ENCODE data around the gene UPK1A. TPM values are rescaled to one million over a fixed set of nuclear protein-coding genes. Genes with fewer than 3 reads are reported as not detected.

The UPK1A gene
- total RNA-seq, 1 experiment from 2014 or later, result not detected

DNA sequence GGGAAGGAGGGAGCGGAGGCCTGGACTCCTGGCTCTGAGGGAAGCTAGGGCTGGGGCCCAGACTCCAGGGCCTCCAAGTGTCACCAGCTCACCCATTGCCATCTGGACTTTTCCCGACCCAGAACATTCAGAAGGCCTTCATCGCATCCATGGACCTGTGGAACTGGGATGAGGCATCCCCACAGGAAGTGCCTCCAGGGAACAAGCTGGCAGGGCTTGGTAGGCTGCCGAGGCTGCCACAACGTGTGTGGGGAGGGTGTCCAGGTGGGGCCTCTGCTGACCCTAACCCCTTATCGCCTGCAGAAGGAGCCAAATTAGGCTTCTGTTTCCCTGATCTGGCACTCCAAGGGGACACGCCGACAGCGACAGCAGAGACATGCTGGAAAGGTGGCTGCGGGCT, 24.0 kb upstream of the UPK1A start:
- no peaks in the 10 kb centered on the region for H3K36me3 ChIP-seq (ENCODE audit: insufficient read depth, low read length)
- no peaks in the 10 kb centered on the region for H3K9me2 ChIP-seq (replicated peaks; ENCODE audit: insufficient read depth, low read length)
- H3K4me2 ChIP-seq (ENCODE audit: low read depth, low read length, poor library complexity, severe bottlenecking), result peak overlapping the region; percentile 98
- H3K27ac ChIP-seq (ENCODE audit: low read length), result no peak overlapping the region
- no peaks in the 10 kb centered on the region for H3K27me3 ChIP-seq (ENCODE audit: low read length)
- H3K9me3 ChIP-seq (ENCODE audit: low read length), result no peaks in the 10 kb centered on the region
- peaks cover 42% of the 10 kb centered on the region for H3K4me1 ChIP-seq (ENCODE audit: low read length)
- H3K79me2 ChIP-seq (ENCODE audit: low read length), result no peaks in the 10 kb centered on the region
- H2AFZ ChIP-seq (ENCODE audit: low read length), result no peak overlapping the region
- DNase-seq, result no peak
- no peaks in the 10 kb centered on the region for H4K20me1 ChIP-seq (ENCODE audit: insufficient read depth, low read depth, low read length)
- peak overlapping the region; percentile 77 for H3K4me3 ChIP-seq (ENCODE audit: low read length)
- peak overlapping the region; percentile 80 for H3K9ac ChIP-seq (ENCODE audit: low read length)

DNA sequence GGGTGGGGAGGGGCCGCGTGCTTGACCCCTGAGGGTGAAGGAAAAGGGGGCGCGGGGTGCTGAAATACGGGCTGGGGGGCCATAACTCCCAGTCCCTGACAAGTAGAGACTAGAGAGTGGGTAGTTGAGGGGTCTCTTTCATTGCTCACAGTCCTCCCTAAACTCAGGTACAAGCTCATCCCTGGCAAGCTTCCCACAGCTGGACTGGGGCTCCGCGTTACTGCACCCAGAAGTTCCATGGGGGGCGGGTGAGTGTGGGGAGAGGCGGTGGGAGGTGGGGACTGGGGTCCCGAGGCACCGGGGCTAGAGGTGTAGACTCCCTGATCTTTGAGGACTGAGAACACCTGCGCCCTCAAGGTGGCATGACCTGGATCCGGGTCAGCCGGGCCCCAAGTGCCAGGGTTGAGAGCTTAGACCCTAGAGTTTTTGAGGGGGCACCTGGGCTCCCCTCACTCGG, 23.5 kb upstream of the UPK1A start:
- H3K9me3 ChIP-seq (ENCODE audit: low read length), result no peaks in the 10 kb centered on the region
- H3K36me3 ChIP-seq (ENCODE audit: insufficient read depth, low read length), result no peaks in the 10 kb centered on the region
- no peak overlapping the region for H3K27ac ChIP-seq (ENCODE audit: low read length)
- no peaks in the 10 kb centered on the region for H4K20me1 ChIP-seq (ENCODE audit: insufficient read depth, low read depth, low read length)
- no peak for DNase-seq
- peak overlapping the region; percentile 98 for H3K4me2 ChIP-seq (ENCODE audit: low read depth, low read length, poor library complexity, severe bottlenecking)
- H2AFZ ChIP-seq (ENCODE audit: low read length), result peak overlapping the region; percentile 87
- H3K9me2 ChIP-seq (replicated peaks; ENCODE audit: insufficient read depth, low read length), result no peaks in the 10 kb centered on the region
- H3K27me3 ChIP-seq (ENCODE audit: low read length), result no peaks in the 10 kb centered on the region
- H3K79me2 ChIP-seq (ENCODE audit: low read length), result no peaks in the 10 kb centered on the region
- H3K9ac ChIP-seq (ENCODE audit: low read length), result peak overlapping the region; percentile 80
- peak overlapping the region; percentile 77 for H3K4me3 ChIP-seq (ENCODE audit: low read length)
- peaks cover 47% of the 10 kb centered on the region for H3K4me1 ChIP-seq (ENCODE audit: low read length)

DNA sequence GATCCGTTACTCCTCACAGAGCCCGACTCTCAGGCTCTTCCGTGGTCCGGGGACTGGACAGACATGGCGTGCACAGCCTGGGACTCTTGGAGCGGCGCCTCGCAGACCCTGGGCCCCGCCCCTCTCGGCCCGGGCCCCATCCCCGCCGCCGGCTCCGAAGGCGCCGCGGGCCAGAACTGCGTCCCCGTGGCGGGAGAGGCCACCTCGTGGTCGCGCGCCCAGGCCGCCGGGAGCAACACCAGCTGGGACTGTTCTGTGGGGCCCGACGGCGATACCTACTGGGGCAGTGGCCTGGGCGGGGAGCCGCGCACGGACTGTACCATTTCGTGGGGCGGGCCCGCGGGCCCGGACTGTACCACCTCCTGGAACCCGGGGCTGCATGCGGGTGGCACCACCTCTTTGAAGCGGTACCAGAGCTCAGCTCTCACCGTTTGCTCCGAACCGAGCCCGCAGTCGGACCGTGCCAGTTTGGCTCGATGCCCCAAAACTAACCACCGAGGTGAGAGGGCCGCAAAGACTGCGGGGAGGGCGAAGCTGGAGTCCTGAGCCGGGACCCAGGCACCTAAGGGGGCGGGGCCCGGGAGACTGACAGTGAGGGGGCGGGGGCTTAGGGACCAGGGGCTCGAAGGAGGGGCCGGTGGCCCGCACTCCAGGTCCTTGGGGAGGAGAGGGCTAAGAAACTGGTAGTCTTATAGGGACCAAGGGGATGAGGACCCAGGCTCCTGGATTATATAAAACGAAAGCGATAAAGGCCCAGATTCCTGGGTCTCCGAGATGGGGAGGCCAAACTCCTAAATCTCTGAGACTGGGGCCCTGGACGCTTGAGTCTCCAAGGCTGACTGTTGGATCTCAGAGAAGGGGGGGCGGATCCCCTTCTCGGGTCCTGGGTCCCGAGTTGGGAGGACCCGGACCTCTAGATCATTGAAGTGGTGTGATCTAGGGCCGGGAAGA, 22.8 kb upstream of the UPK1A start:
- no peaks in the 10 kb centered on the region for H3K9me3 ChIP-seq (ENCODE audit: low read length)
- H3K9me2 ChIP-seq (replicated peaks; ENCODE audit: insufficient read depth, low read length), result no peaks in the 10 kb centered on the region
- no peaks in the 10 kb centered on the region for H3K36me3 ChIP-seq (ENCODE audit: insufficient read depth, low read length)
- H3K4me2 ChIP-seq (ENCODE audit: low read depth, low read length, poor library complexity, severe bottlenecking), result peak overlapping the region; percentile 98
- peaks cover 47% of the 10 kb centered on the region for H3K4me1 ChIP-seq (ENCODE audit: low read length)
- peak overlapping the region; percentile 87 for H2AFZ ChIP-seq (ENCODE audit: low read length)
- DNase-seq, result peak; percentile 93
- peak overlapping the region; percentile 77 for H3K4me3 ChIP-seq (ENCODE audit: low read length)
- H3K27me3 ChIP-seq (ENCODE audit: low read length), result no peaks in the 10 kb centered on the region
- peak overlapping the region; percentile 36 for H3K27ac ChIP-seq (ENCODE audit: low read length)
- H3K79me2 ChIP-seq (ENCODE audit: low read length), result peaks cover 4% of the 10 kb centered on the region
- no peaks in the 10 kb centered on the region for H4K20me1 ChIP-seq (ENCODE audit: insufficient read depth, low read depth, low read length)
- peak overlapping the region; percentile 80 for H3K9ac ChIP-seq (ENCODE audit: low read length)

DNA sequence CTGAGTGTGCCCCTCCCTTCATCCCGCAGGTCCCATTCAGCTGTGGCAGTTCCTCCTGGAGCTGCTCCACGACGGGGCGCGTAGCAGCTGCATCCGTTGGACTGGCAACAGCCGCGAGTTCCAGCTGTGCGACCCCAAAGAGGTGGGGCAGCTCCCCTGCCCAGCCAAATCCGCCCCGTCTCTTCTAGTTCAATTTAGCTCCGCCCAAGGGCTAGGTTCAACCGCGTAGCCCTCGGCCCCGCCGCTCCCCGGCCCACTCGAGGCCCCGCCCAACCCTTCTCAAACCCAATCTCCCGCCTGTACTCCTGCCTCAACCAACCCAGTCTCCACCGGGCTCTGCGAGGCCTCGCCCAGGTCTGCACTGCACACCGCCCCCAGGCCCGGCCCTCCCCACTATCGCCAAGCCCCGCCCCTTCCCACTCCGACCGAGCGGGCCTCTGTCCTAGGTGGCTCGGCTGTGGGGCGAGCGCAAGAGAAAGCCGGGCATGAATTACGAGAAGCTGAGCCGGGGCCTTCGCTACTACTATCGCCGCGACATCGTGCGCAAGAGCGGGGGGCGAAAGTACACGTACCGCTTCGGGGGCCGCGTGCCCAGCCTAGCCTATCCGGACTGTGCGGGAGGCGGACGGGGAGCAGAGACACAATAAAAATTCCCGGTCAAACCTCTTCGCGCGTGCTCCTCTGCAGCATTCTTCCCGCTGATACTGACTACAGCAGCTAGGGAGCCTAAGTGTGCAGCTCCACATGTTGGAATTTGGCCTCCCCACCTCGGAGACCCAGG, 21.9 kb upstream of the UPK1A start:
- Histone ChIP-seq H3K27me3 (ENCODE audit: low read length) (no peaks in the 10 kb centered on the region), H3K4me1 (ENCODE audit: low read length) (peaks cover 49% of the 10 kb centered on the region), H3K9ac (ENCODE audit: low read length) (peak overlapping the region; percentile 80), H3K9me3 (ENCODE audit: low read length) (no peaks in the 10 kb centered on the region), H3K9me2 (replicated peaks; ENCODE audit: insufficient read depth, low read length) (no peaks in the 10 kb centered on the region), H3K4me3 (ENCODE audit: low read length) (peak overlapping the region; percentile 77), H4K20me1 (ENCODE audit: insufficient read depth, low read depth, low read length) (no peaks in the 10 kb centered on the region; the same call in 1 of the 2 replicates), H3K27ac (ENCODE audit: low read length) (peak overlapping the region; percentile 36), H3K4me2 (ENCODE audit: low read depth, low read length, poor library complexity, severe bottlenecking) (peak overlapping the region; percentile 98), H2AFZ (ENCODE audit: low read length) (peak overlapping the region; percentile 30; the same call in 1 of the 2 replicates), H3K79me2 (ENCODE audit: low read length) (peaks cover 12% of the 10 kb centered on the region), H3K36me3 (ENCODE audit: insufficient read depth, low read length) (no peaks in the 10 kb centered on the region)
- peak; percentile 98 for DNase-seq

DNA sequence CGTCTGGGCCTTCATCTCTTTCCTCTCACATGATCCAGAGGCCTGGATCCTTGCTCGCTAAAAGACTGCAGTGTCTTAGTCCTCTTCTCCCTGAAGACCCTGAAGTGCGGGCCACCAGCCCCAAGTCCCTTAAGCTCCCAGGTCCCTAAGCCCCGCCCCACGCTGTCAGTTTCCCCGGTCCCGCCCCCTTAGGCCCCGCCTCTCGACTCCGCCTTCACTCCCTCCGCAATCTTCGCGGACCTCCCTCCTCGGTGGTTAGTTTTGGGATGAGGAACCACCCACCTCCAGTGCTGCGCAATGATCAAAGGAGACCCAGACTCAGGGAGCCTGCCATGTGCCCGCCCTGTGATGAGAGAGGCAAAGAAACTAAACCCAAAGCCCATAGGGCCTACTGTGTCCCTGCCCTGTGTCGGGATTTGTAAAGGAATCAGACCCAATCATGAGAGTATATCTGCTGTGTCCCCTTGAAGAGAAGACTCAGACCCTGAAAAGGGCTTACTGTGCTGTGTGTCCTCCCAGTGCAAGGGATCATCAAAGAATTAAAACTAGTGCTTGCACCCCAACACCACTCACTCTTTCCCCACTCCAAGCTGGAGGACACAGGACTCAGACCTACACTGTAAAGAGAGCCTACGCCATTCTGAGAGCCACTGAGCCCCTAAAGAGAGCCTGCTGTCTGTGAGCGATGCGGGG, 21.2 kb upstream of the UPK1A start:
- Histone ChIP-seq H4K20me1 (ENCODE audit: insufficient read depth, low read depth, low read length) (no peaks in the 10 kb centered on the region; the same call in 1 of the 2 replicates), H3K4me2 (ENCODE audit: low read depth, low read length, poor library complexity, severe bottlenecking) (peak overlapping the region; percentile 98), H3K9me3 (ENCODE audit: low read length) (no peaks in the 10 kb centered on the region), H3K36me3 (ENCODE audit: insufficient read depth, low read length) (no peaks in the 10 kb centered on the region), H3K4me3 (ENCODE audit: low read length) (peak overlapping the region; percentile 7; the same call in 1 of the 2 replicates), H3K27ac (ENCODE audit: low read length) (no peak overlapping the region), H3K4me1 (ENCODE audit: low read length) (peaks cover 53% of the 10 kb centered on the region), H3K79me2 (ENCODE audit: low read length) (peaks cover 20% of the 10 kb centered on the region), H3K9me2 (replicated peaks; ENCODE audit: insufficient read depth, low read length) (no peaks in the 10 kb centered on the region), H3K27me3 (ENCODE audit: low read length) (no peaks in the 10 kb centered on the region), H2AFZ (ENCODE audit: low read length) (peak overlapping the region; percentile 30; the same call in 1 of the 2 replicates), H3K9ac (ENCODE audit: low read length) (peak overlapping the region; percentile 29; the same call in 1 of the 2 replicates)
- DNase-seq, result peak; percentile 90

DNA sequence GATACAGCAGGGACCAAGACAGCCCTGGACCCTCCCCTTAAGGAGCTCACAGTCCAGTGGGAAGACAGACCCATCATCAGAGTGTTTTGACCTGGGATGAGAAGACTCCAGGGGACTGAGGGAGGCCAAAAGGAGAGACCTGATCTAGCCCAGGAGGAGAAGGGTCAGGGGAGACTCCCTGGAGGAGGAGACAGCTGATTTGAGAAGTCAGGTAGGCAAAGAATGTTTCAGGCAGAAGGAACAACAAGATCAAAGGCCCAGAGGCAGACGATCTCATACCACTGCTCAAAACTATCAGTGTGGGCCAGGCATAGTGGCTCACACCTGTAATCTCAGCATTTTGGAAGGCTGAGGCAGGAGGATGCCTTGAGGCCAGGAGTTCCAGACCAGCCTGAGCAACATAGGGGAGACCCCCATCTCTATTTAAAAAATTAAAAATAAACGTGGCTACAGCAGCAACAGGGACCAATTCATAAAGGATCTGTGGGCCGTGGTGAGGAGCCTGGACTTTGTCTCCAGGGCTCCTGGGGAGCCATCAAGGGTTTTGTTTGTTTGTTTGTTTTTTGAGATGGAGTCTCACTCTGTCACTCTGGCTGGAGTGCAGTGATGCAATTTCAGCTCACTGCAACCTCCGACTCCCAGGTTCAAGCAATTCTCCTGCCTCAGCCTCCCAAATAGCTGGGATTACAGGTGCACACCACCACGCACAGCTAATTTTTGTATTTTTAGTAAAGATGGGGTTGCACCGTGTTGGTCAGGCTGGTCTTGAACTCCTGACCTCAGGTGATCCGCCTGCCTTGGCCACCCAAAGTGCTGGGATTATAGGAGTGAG, 20.4 kb upstream of the UPK1A start:
- no peak for DNase-seq

More for the DNA sequence above, 20.4 kb upstream of the UPK1A start:
- peaks cover 2% of the 10 kb centered on the region; the same call in 1 of the 2 replicates for H3K36me3 ChIP-seq (ENCODE audit: insufficient read depth, low read length)
- H3K9me3 ChIP-seq (ENCODE audit: low read length), result no peaks in the 10 kb centered on the region
- H3K79me2 ChIP-seq (ENCODE audit: low read length), result peaks cover 27% of the 10 kb centered on the region
- H3K9me2 ChIP-seq (replicated peaks; ENCODE audit: insufficient read depth, low read length), result no peaks in the 10 kb centered on the region
- H2AFZ ChIP-seq (ENCODE audit: low read length), result no peak overlapping the region
- no peak overlapping the region for H3K4me2 ChIP-seq (ENCODE audit: low read depth, low read length, poor library complexity, severe bottlenecking)
- H3K4me3 ChIP-seq (ENCODE audit: low read length), result no peak overlapping the region
- H3K27me3 ChIP-seq (ENCODE audit: low read length), result no peaks in the 10 kb centered on the region
- H3K4me1 ChIP-seq (ENCODE audit: low read length), result peaks cover 53% of the 10 kb centered on the region
- H3K27ac ChIP-seq (ENCODE audit: low read length), result no peak overlapping the region
- no peaks in the 10 kb centered on the region; the same call in 1 of the 2 replicates for H4K20me1 ChIP-seq (ENCODE audit: insufficient read depth, low read depth, low read length)
- H3K9ac ChIP-seq (ENCODE audit: low read length), result no peak overlapping the region

Measured in Karpas-422 (cell line).